Thyroid gland (tissue), 4 donors: Measurements from ENCODE around the gene BICRA. TPM values are rescaled to one million over a fixed set of nuclear protein-coding genes. Genes with fewer than 3 reads are reported as not detected.

ENCODE experiments used
- DNase-seq, 2 donors: peaks; one replicate each; pipeline ENCODE4 v3.0.0-alpha.2; 2019
- H3K27ac ChIP-seq, 3 donors: fragments of 200-600 bp; sonication (generic); 1 replicate in 2 of 3; 2 replicates in 1 of 3; pipeline ENCODE4 v1.5.1; 2016 to 2019; ENCODE audit warnings: mild to moderate bottlenecking in 1 of 3, moderate library complexity in 1 of 3
- H3K27me3 ChIP-seq: fragments of 200-600 bp; sonication (generic); one replicate; pipeline ENCODE4 v1.5.1; 2019
- H3K36me3 ChIP-seq, 2 donors: fragments of 200-600 bp; sonication (generic); one replicate each; pipeline ENCODE4 v1.5.1; 2016 to 2019
- H3K4me1 ChIP-seq, 2 donors: fragments of 200-600 bp; sonication (generic); one replicate each; pipeline ENCODE4 v1.5.1; 2017 to 2019
- H3K4me3 ChIP-seq, 3 donors: fragments of 200-600 bp; sonication (generic); replicated peaks in 1 of 3; 1 replicate in 2 of 3; 2 replicates in 1 of 3; pipeline ENCODE4 v1.5.1; 2016; ENCODE audit warnings: mild to moderate bottlenecking in 1 of 3
- H3K9me3 ChIP-seq: fragments of 200-600 bp; sonication (generic); one replicate; pipeline ENCODE4 v1.5.1; 2017
- POLR2A ChIP-seq, 2 donors: fragments of 450-650 bp; IDR thresholded peaks; one replicate each; pipeline ENCODE4 v1.6.1; 2017; ENCODE audit warnings: antibody characterized with exemption in 2 of 2, mild to moderate bottlenecking in 2 of 2, moderate library complexity in 1 of 2
- WGBS, 2 donors: methylation state at CpG; one replicate each; pipeline ENCODE4 v1.1.5; 2017; 5-methylcytosine and 5-hydroxymethylcytosine counted together
- intact Hi-C: fragments of 100-400 bp; cut with DNase I; formaldehyde crosslinking; loops from one replicate; pipeline ENCODE4 v1.15.1; 2023
- total RNA-seq, 4 donors: library from RNA; depleted of rRNA; stranded (reverse); fragments of >200 nt; gene quantifications; one replicate each; pipeline ENCODE4 v1.2.3, GENCODE V29; 2016
- TF ChIP-seq, protein P1 (sequence below), 6 experiments: fragments of 200-600 bp in 3 of 6; fragments of 450-650 bp in 3 of 6; sonication (generic) in 3 of 6; IDR thresholded peaks; one replicate each; pipeline ENCODE4 v1.5.1; 2016 to 2019; ENCODE audit warnings: antibody characterized with exemption in 6 of 6, mild to moderate bottlenecking in 2 of 6, inconsistent platforms in 1 of 6, moderate library complexity in 1 of 6

BICRA gene
- total RNA-seq, 4 donors from 2014 or later = 5.8 to 15.2 (median 13.2) TPM

DNA sequence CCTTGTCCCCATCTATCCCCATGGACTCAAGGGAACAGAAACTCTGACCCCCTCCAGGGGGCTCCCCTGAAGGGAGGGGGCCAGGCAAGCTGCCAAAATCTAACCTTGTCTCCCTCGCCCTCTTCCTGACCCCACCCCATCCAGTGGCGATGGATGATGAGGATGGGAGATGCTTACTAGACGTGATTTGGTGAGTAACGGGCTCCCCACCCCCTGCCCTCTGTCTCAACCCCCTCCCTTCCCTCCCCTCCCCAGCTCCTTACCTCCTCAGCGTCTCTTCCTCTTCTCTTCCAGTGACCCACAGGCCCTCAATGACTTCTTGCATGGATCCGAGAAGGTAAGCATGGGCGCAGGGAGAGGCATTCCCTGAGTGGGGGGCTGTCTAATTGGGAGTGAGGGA lies 64.5 kb downstream of the BICRA start:
- Histone ChIP-seq H3K36me3 (peaks cover 8 to 17% of the 10 kb centered on the region in 2 donors), H3K4me3 (no peak overlapping the region), H3K4me1 (no peaks in the 10 kb centered on the region), H3K27ac (no peak overlapping the region), H3K27me3 (no peaks in the 10 kb centered on the region), H3K9me3 (no peaks in the 10 kb centered on the region)
- 96% methylated on average over 7 of the region's 7 CpGs for WGBS, 2 donors
- no peak for DNase-seq
- TF ChIP-seq, protein P1, sequence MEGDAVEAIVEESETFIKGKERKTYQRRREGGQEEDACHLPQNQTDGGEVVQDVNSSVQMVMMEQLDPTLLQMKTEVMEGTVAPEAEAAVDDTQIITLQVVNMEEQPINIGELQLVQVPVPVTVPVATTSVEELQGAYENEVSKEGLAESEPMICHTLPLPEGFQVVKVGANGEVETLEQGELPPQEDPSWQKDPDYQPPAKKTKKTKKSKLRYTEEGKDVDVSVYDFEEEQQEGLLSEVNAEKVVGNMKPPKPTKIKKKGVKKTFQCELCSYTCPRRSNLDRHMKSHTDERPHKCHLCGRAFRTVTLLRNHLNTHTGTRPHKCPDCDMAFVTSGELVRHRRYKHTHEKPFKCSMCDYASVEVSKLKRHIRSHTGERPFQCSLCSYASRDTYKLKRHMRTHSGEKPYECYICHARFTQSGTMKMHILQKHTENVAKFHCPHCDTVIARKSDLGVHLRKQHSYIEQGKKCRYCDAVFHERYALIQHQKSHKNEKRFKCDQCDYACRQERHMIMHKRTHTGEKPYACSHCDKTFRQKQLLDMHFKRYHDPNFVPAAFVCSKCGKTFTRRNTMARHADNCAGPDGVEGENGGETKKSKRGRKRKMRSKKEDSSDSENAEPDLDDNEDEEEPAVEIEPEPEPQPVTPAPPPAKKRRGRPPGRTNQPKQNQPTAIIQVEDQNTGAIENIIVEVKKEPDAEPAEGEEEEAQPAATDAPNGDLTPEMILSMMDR (IDR thresholded peaks at IDR 0.05) = no peak
- no peak for TF ChIP-seq POLR2A (IDR thresholded peaks at IDR 0.05)
- intact Hi-C loops = no loop called here

DNA sequence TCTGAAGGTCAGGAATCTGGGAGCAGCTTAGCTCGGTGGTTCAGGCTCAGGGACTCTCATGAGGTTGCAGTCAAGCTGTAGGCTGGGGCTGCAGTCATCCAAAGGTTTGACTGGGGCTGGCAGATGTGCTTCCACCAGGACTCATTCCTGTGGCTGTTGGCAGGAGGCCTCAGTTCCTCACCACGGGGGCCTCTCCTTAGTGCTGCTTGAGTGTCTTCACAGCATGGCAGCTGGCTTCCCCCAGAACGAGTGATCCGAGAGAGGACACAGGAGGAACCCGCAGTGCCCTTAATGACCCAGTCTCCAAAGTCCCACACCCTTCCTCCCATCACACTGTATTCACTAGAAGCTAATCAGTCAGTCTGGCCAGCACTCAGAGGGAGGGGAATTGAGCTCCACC lies 65.6 kb downstream of the BICRA start:
- 83 to 89% methylated on average over 2 to 5 of the region's 5 CpGs for WGBS, 2 donors
- H3K27me3 ChIP-seq = no peaks in the 10 kb centered on the region
- intact Hi-C loops = no loop called here
- H3K27ac ChIP-seq = no peak overlapping the region
- H3K9me3 ChIP-seq = no peaks in the 10 kb centered on the region
- TF ChIP-seq, protein P1 (IDR thresholded peaks at IDR 0.05) = no peak
- no peak for TF ChIP-seq POLR2A (IDR thresholded peaks at IDR 0.05)
- no peak overlapping the region for H3K4me3 ChIP-seq
- H3K4me1 ChIP-seq = no peaks in the 10 kb centered on the region
- H3K36me3 ChIP-seq = peaks cover 12 to 22% of the 10 kb centered on the region in 2 donors
- no peak for DNase-seq

DNA sequence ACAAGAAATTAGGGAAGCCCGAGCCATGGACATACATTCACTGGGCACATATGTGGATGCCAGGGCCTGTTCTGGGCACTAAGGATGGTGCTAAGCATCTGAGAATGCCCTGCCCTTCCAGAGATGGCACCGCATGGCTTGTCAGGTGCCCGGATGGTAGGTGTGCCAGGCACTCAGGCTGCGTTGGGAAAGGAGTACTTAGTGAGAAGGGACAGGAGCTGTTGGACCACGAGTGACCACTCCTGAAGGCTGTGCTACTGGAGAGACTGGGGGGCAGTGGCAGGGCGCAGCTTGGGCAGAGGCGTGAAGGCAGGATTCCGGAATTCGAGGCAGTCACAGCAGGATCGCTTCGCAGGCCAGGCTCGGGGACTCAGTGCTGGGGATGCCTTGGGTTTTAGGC lies 66.3 kb downstream of the BICRA start:
- intact Hi-C loops = no loop called here
- no peak for TF ChIP-seq POLR2A (IDR thresholded peaks at IDR 0.05)
- TF ChIP-seq, protein P1 (IDR thresholded peaks at IDR 0.05) = no peak
- Histone ChIP-seq H3K4me1 (no peaks in the 10 kb centered on the region), H3K36me3 (peaks cover 19 to 29% of the 10 kb centered on the region in 2 donors), H3K27me3 (no peaks in the 10 kb centered on the region), H3K9me3 (no peaks in the 10 kb centered on the region), H3K4me3 (no peak overlapping the region), H3K27ac (no peak overlapping the region)
- DNase-seq = no peak
- 92 to 94% methylated on average over 12 of the region's 12 CpGs for WGBS, 2 donors

DNA sequence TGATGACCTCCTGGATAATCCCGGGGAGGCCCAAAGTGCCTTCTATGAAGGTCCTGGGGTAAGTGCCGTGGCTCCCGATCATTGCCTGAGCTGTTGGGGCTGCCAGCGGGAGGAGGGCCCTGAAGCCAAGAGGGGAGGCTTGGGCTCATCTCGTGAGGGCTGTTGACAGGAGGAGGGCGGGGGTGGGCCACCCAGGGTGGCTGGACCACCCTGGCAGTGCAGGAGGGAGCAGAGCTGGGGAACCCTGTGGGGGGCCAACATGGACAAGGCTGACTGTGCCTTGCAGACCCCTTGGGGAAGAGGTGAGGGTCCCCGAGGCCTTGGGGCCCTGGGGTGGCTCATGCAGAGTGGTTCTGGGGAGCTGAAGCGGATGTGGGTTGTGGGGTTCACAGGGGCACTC lies 66.9 kb downstream of the BICRA start:
- peaks cover 25 to 35% of the 10 kb centered on the region in 2 donors for H3K36me3 ChIP-seq
- H3K27ac ChIP-seq = no peak overlapping the region
- no peak for TF ChIP-seq POLR2A (IDR thresholded peaks at IDR 0.05)
- TF ChIP-seq, protein P1 (IDR thresholded peaks at IDR 0.05) = no peak

DNA sequence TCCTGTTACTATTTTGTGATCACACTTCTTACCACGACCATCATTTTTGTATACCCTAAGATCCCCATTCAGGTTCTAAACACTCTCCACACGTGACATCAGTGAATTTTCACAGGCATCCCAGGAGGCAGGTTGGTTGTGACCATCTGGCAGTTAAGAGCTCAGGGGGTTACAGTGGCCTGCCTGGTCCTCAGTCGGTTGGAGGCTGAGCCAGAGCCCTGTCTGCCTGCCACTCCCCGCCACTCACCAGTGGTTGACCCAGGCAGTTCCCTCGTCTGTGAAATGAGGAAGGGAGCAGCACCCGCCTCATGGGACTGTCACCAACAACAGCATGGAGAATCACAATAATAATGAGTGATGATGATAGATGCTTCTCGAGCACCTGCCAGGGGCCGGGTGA lies 67.9 kb downstream of the BICRA start:
- H3K36me3 ChIP-seq = peaks cover 28 to 41% of the 10 kb centered on the region in 2 donors
- intact Hi-C loops = no loop called here
- no peak overlapping the region for H3K4me3 ChIP-seq
- no peaks in the 10 kb centered on the region for H3K4me1 ChIP-seq
- no peak for DNase-seq
- no peak overlapping the region for H3K27ac ChIP-seq
- no peaks in the 10 kb centered on the region for H3K9me3 ChIP-seq
- no peak for TF ChIP-seq POLR2A (IDR thresholded peaks at IDR 0.05)
- TF ChIP-seq, protein P1 (IDR thresholded peaks at IDR 0.05) = no peak
- 91 to 97% methylated on average over 8 of the region's 8 CpGs for WGBS, 2 donors
- H3K27me3 ChIP-seq = no peaks in the 10 kb centered on the region

More for the DNA sequence above, 66.9 kb downstream of the BICRA start:
- intact Hi-C loops = no loop called here
- DNase-seq = no peak
- H3K27me3 ChIP-seq = no peaks in the 10 kb centered on the region
- no peaks in the 10 kb centered on the region for H3K4me1 ChIP-seq
- WGBS, 2 donors = 93 to 95% methylated on average over 6 to 8 of the region's 8 CpGs
- no peak overlapping the region for H3K4me3 ChIP-seq
- H3K9me3 ChIP-seq = no peaks in the 10 kb centered on the region
